Subcutaneous adipose tissue (tissue), 4 donors: ENCODE data around the gene KRTAP4-7. TPM values are rescaled to one million over a fixed set of nuclear protein-coding genes. Genes with fewer than 3 reads are reported as not detected.
"Not testable (repeated sequence)": the region's sequence is repeated elsewhere in the genome, so short reads cannot be mapped to it uniquely, and the experiment has no call there.

Experiments used
- total RNA-seq, 4 donors: library from RNA; depleted of rRNA; stranded (reverse); fragments of >200 nt; gene quantifications; one replicate each; pipeline ENCODE4 v1.1.0, GENCODE V29; 2016
- TF ChIP-seq, protein P1 (sequence below): fragments of 450-650 bp; IDR thresholded peaks from one replicate; pipeline ENCODE4 v1.5.1; 2016; ENCODE audit warnings: low read depth, mild to moderate bottlenecking, control low read depth, antibody characterized with exemption, moderate library complexity

The KRTAP4-7 gene
- total RNA-seq, 4 donors from 2014 or later: not detected

DNA sequence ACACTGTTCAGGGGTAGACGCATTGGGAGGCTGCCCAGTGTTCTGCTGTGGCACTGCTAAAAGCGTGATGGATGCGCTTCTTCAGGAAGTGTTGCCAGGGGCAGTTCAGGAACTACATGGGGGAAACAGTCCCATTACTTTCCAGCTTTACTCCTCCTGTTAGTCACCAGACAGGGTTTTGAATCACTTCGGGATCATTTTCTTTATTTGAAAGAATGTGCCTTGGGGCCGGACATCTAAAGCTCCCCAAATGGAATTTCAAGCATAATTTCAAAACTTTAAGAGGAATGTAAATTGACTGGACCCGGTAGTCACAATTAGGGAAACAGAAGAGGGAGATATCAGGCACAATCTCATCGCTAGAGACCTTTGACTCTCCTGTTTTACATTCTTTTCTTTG lies 35.5 kb upstream of the KRTAP4-7 start:
- TF ChIP-seq, protein P1, sequence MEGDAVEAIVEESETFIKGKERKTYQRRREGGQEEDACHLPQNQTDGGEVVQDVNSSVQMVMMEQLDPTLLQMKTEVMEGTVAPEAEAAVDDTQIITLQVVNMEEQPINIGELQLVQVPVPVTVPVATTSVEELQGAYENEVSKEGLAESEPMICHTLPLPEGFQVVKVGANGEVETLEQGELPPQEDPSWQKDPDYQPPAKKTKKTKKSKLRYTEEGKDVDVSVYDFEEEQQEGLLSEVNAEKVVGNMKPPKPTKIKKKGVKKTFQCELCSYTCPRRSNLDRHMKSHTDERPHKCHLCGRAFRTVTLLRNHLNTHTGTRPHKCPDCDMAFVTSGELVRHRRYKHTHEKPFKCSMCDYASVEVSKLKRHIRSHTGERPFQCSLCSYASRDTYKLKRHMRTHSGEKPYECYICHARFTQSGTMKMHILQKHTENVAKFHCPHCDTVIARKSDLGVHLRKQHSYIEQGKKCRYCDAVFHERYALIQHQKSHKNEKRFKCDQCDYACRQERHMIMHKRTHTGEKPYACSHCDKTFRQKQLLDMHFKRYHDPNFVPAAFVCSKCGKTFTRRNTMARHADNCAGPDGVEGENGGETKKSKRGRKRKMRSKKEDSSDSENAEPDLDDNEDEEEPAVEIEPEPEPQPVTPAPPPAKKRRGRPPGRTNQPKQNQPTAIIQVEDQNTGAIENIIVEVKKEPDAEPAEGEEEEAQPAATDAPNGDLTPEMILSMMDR: no peak

DNA sequence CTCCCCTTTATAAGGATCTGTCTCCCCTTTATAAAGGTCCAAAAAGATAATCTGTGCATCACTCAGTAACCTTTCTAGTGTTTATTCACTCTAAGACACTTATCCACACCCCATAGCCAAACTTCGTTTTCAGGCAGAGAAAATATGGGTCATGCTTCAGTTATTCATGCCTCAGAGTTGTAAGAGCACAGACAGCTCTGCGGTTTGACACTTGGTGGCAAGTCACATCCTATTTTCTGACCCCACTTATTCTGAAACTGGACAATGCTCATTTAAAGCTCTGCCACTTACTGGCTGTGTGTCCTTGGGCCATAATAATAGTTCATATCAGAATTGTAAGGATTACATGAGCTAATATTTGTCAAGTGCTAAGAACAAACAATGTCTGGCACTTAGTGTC lies 34.8 kb upstream of the KRTAP4-7 start:
- TF ChIP-seq, protein P1: no peak

DNA sequence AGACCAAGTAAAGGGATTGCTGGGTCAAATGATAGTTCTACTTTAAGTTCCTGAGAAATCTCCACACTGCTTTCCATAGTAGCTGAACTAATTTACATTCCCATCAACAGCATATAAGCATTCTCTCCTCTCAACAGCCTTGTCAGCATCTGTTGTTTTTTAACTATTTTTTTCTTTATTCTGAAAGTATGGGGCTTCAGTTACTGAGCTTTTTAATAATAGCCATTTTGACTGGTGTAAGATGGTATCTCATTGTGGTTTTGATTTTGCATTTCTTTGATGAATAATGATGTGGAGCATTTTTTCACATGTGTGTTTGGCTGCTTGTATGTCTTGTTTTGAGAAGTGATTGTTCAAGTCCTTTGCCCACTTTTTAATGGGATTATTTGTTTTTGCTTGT lies 31.4 kb upstream of the KRTAP4-7 start:
- TF ChIP-seq, protein P1: no peak

DNA sequence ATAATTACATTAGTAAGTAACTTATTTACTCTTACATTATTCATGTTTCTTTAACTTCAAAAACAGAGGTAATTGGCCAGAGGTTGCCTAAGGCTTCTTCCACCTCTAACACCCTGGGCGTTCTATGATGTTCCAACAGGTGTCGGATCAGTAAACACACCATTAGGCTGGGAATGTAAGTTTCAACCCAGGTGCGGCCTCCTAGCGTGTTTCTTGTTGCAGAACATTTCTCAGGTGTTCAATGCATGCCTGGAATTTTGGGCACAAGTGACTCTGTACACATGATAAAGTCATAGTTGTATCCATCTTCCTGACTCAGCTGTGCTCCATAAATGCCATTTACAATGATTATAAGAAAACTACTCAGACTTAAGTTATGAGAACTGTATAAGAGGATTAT lies 29.9 kb upstream of the KRTAP4-7 start:
- TF ChIP-seq, protein P1: no peak

DNA sequence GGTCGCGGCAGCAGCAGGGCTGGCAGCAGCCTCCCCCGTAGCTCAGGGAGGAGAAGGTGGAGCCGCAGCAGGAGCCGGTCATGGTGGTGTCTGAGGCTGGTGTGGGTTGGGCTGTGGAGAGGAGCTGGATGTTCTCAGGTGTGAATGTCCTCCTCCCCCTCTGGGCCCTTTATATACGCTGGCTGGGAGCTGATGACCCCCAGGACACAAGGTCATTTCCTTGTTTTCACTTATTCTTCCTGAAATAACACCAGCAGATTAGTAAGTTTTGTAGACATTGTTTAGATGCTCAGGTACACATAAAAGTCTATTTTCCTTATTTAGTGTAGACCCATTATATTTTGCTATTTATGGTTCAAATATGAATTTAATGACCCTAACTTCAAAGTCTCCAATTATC lies 28.8 kb upstream of the KRTAP4-7 start, which contains the start of gene KRTAP2-2:
TSS of gene KRTAP2-2 (minus strand) at position 101 of the 400 bp plus-strand sequence. CDS start at position 82, 19 bp downstream.
- TF ChIP-seq, protein P1: not testable (repeated sequence)

DNA sequence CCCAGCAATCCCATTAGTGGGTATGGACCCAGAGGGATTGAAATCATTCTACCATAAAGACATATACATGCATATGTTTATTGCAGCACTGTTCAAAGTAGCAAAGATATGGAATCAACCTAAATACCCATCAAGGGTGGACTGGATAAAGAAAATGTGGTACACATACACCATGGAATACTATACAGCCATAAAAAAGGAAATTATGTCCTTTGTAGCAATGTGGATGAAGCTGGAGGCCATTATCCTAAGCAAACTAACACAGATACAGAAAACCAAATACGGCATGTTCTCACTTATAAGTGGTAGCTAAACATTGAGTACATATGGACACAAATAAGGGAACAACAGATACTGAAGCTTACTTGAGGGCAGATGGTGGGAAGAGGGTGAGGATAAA lies 26.4 kb upstream of the KRTAP4-7 start:
- TF ChIP-seq, protein P1: no peak

DNA sequence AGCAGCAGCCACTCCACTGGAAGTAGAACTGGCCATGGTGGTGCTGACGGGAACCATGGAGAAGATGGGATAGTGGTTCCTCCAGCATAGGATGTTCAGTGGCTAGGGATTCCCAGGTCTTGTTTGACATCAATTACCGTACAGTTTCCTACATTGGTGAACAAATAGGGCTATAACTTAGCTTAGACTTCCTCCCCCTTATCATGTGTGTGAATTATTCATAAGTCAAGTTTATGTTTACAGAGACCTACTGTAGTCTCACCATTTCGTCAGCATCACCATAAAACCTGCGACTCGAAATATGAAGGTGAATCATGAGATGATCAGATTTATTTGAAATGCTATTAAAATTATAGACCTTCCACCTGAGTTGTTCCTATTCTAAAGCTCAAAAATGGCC lies 25.2 kb upstream of the KRTAP4-7 start:
- TF ChIP-seq, protein P1: no peak
